H9 (cell line): ENCODE data around the gene TNS2. TPM values are rescaled to one million over a fixed set of nuclear protein-coding genes. Genes with fewer than 3 reads are reported as not detected.

Source experiments
- DNase-seq: peaks from one replicate; pipeline ENCODE4 v3.0.0-alpha.2; 2017
- H2AFZ ChIP-seq: one replicate; pipeline ENCODE4 v1.6.1; 2013; ENCODE audit warnings: mild to moderate bottlenecking, low read length, control low read depth, moderate library complexity
- H2AK5ac ChIP-seq: 2 replicates; pipeline ENCODE4 v1.6.1; 2013; ENCODE audit warnings: low read length, control low read depth, mixed read lengths; ENCODE audit not compliant: insufficient read length
- H2BK120ac ChIP-seq: one replicate; pipeline ENCODE4 v1.6.1; 2013; ENCODE audit warnings: low read depth, mild to moderate bottlenecking, low read length, control low read depth, inconsistent platforms; ENCODE audit not compliant: poor library complexity, severe bottlenecking
- H2BK12ac ChIP-seq: 2 replicates; pipeline ENCODE4 v1.6.1; 2013; ENCODE audit warnings: low read length, control low read depth, mixed read lengths, low read depth; ENCODE audit not compliant: insufficient read length
- H2BK15ac ChIP-seq: 2 replicates; pipeline ENCODE4 v1.6.1; 2013; ENCODE audit warnings: low read depth, low read length, control low read depth
- H2BK20ac ChIP-seq: one replicate; pipeline ENCODE4 v1.6.1; 2013; ENCODE audit warnings: low read depth, mild to moderate bottlenecking, low read length, control low read depth, inconsistent platforms; ENCODE audit not compliant: poor library complexity, severe bottlenecking
- H2BK5ac ChIP-seq: 2 replicates; pipeline ENCODE4 v1.6.1; 2013; ENCODE audit warnings: low read length, control low read depth, mixed read lengths; ENCODE audit not compliant: insufficient read length
- H3K14ac ChIP-seq: 2 replicates; pipeline ENCODE4 v1.6.1; 2013; ENCODE audit warnings: low read length, control low read depth; ENCODE audit not compliant: insufficient read depth
- H3K18ac ChIP-seq: 2 replicates; pipeline ENCODE4 v1.6.1; 2013; ENCODE audit warnings: low read depth, mild to moderate bottlenecking, mixed read lengths, low read length, control low read depth; ENCODE audit not compliant: insufficient read length
- H3K23ac ChIP-seq: 2 replicates; pipeline ENCODE4 v1.6.1; 2013; ENCODE audit warnings: low read length, control low read depth, mixed read lengths, low read depth; ENCODE audit not compliant: insufficient read length
- H3K23me2 ChIP-seq: 2 replicates; pipeline ENCODE4 v1.6.1; 2013; ENCODE audit warnings: low read depth, mild to moderate bottlenecking, mixed read lengths, low read length, control low read depth; ENCODE audit not compliant: insufficient read length, poor library complexity, severe bottlenecking
- H3K27ac ChIP-seq: 2 replicates; pipeline ENCODE4 v1.5.1; 2013; ENCODE audit warnings: low read length, control low read depth, mixed read lengths, low read depth; ENCODE audit not compliant: insufficient read length
- H3K27me3 ChIP-seq: 2 replicates; pipeline ENCODE4 v1.6.1; 2013; ENCODE audit warnings: low read length, control low read depth, inconsistent platforms; ENCODE audit not compliant: insufficient read depth
- H3K4ac ChIP-seq: 2 replicates; pipeline ENCODE4 v1.6.1; 2013; ENCODE audit warnings: low read depth, mild to moderate bottlenecking, control low read depth, inconsistent platforms, low read length, moderate library complexity
- H3K4me1 ChIP-seq: 2 replicates; pipeline ENCODE4 v1.6.1; 2013; ENCODE audit warnings: low read length, control low read depth, inconsistent platforms; ENCODE audit not compliant: insufficient read depth
- H3K4me2 ChIP-seq: 2 replicates; pipeline ENCODE4 v1.6.1; 2013; ENCODE audit warnings: low read length, control low read depth, mixed read lengths; ENCODE audit not compliant: insufficient read length, insufficient read depth
- H3K56ac ChIP-seq: 2 replicates; pipeline ENCODE4 v1.6.1; 2013; ENCODE audit warnings: low read depth, mild to moderate bottlenecking, mixed read lengths, low read length, control low read depth; ENCODE audit not compliant: insufficient read length
- H3K79me1 ChIP-seq: 2 replicates; pipeline ENCODE4 v1.6.1; 2013; ENCODE audit warnings: low read depth, mild to moderate bottlenecking, moderate library complexity, low read length, control low read depth, inconsistent platforms; ENCODE audit not compliant: insufficient read depth, poor library complexity, severe bottlenecking
- H3K79me2 ChIP-seq: 2 replicates; pipeline ENCODE4 v1.6.1; 2013; ENCODE audit warnings: low read length, control low read depth, inconsistent platforms; ENCODE audit not compliant: insufficient read depth
- H3K9ac ChIP-seq: 2 replicates; pipeline ENCODE4 v1.6.1; 2013; ENCODE audit warnings: low read length, control low read depth, mixed read lengths; ENCODE audit not compliant: insufficient read length; ENCODE audit errors: extremely low read depth
- H3K9me3 ChIP-seq: one replicate; pipeline ENCODE4 v1.6.1; 2013; ENCODE audit warnings: low read depth, low read length, inconsistent platforms; ENCODE audit not compliant: control insufficient read depth
- H3T11ph ChIP-seq: one replicate; pipeline ENCODE4 v1.6.1; 2013; ENCODE audit warnings: mild to moderate bottlenecking, low read length, control low read depth, inconsistent platforms
- H4K20me1 ChIP-seq: one replicate; pipeline ENCODE4 v1.6.1; 2013; ENCODE audit not compliant: control insufficient read depth, insufficient read length, insufficient read depth
- H4K5ac ChIP-seq: 2 replicates; pipeline ENCODE4 v1.6.1; 2013; ENCODE audit warnings: low read depth, mild to moderate bottlenecking, mixed read lengths, low read length, control low read depth; ENCODE audit not compliant: insufficient read length
- H4K8ac ChIP-seq: replicated peaks from 2 replicates; pipeline ENCODE4 v1.6.1; 2013; ENCODE audit warnings: low read length, control low read depth, mixed read lengths, low read depth; ENCODE audit not compliant: insufficient read length
- H4K91ac ChIP-seq: 2 replicates; pipeline ENCODE4 v1.6.1; 2013; ENCODE audit warnings: low read depth, mild to moderate bottlenecking, moderate library complexity, mixed read lengths, low read length, control low read depth; ENCODE audit not compliant: insufficient read length
- H3K27ac Mint-ChIP-seq, 3 experiments: 2 replicates in 2 of 3; 3 replicates in 1 of 3; pipeline ENCODE4 v1.8.0; 2020 to 2021; ENCODE audit warnings: mixed read lengths in 3 of 3, mild to moderate bottlenecking in 1 of 3, moderate library complexity in 1 of 3
- H3K27me3 Mint-ChIP-seq: 2 replicates; pipeline ENCODE4 v1.8.0; 2021; ENCODE audit warnings: low read depth, mild to moderate bottlenecking, moderate library complexity, mixed read lengths
- H3K36me3 Mint-ChIP-seq, 3 experiments: 2 replicates in 2 of 3; 3 replicates in 1 of 3; pipeline ENCODE4 v1.8.0; 2020 to 2021; ENCODE audit warnings: low read depth in 3 of 3, mixed read lengths in 3 of 3; ENCODE audit not compliant: insufficient read depth in 1 of 3
- H3K4me1 Mint-ChIP-seq, 2 experiments: 2 replicates each; pipeline ENCODE4 v1.8.0; 2020; ENCODE audit warnings: mixed read lengths in 2 of 2
- H3K4me3 Mint-ChIP-seq, 2 experiments: 2 replicates in 1 of 2; 3 replicates in 1 of 2; pipeline ENCODE4 v1.8.0; 2020 to 2021; ENCODE audit warnings: mild to moderate bottlenecking in 2 of 2, mixed read lengths in 2 of 2, moderate library complexity in 1 of 2
- H3K9me3 Mint-ChIP-seq, 2 experiments: 2 replicates in 1 of 2; 3 replicates in 1 of 2; pipeline ENCODE4 v1.8.0; 2020; ENCODE audit warnings: mild to moderate bottlenecking in 2 of 2, mixed read lengths in 2 of 2, moderate library complexity in 1 of 2
- WGBS: extraction: QIAGEN DNeasy Blood & Tissue Kit; methylation state at CpG from one replicate; pipeline ENCODE4 v1.1.7; 2013; ENCODE audit warnings: missing lambda C conversion rate, low lambda C conversion rate, mixed read lengths; ENCODE audit not compliant: insufficient read length; ENCODE audit errors: extremely low coverage; 5-methylcytosine and 5-hydroxymethylcytosine counted together
- total RNA-seq: library from RNA; stranded (reverse); gene quantifications from 2 replicates; pipeline ENCODE4 v1.2.1, GENCODE V29; 2021
- TF ChIP-seq, protein P1 (sequence below): fragments of 200-600 bp; sonication (generic); conservative IDR thresholded peaks from 3 replicates; pipeline ENCODE4 v1.8.0; 2021; ENCODE audit warnings: antibody characterized with exemption, mild to moderate bottlenecking

The TNS2 gene
- total RNA-seq, 1 experiment from 2014 or later = 4.5 TPM

DNA sequence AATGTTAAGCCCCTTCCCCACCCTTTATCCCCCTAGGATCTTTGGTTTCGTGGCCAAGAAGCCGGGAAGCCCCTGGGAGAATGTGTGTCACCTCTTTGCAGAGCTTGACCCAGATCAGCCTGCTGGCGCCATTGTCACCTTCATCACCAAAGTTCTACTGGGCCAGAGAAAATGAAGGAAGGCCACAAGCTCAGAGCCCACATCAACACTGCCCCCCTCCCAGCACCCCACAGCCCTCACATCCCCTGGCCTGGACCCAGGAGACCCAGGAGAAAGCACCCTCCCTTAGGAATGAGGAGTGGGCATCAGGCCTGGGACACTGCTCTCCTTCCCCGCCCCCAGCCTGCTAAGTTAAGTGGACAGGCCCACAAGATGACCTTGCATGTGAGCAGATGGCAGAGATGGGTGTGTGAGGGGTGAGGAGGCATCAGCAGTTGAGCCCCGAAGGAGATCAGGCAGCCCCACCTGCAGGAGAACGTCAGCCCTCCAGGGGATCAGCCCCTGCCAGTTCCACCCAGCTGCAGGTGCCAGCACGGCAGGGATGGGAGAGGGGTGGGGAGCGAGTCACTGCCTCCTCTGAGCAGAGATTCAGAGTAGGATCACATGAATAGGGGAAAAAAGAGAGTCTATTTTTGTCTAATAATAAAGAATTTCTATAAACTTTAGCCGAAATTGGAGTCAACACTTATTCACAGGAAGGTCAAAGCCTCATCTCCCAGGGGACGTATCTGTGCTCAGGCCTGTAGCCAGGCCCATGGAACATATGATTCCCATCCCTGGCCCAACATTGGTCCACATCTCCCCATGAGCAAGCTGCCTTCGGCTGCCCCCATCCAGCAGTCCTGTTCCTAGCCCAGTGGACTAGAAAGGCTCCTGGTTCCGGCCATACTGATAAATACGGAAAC, 14.1 kb downstream of the TNS2 start:
- no peaks in the 10 kb centered on the region for H3K9me3 Mint-ChIP-seq
- TF ChIP-seq, protein P1, sequence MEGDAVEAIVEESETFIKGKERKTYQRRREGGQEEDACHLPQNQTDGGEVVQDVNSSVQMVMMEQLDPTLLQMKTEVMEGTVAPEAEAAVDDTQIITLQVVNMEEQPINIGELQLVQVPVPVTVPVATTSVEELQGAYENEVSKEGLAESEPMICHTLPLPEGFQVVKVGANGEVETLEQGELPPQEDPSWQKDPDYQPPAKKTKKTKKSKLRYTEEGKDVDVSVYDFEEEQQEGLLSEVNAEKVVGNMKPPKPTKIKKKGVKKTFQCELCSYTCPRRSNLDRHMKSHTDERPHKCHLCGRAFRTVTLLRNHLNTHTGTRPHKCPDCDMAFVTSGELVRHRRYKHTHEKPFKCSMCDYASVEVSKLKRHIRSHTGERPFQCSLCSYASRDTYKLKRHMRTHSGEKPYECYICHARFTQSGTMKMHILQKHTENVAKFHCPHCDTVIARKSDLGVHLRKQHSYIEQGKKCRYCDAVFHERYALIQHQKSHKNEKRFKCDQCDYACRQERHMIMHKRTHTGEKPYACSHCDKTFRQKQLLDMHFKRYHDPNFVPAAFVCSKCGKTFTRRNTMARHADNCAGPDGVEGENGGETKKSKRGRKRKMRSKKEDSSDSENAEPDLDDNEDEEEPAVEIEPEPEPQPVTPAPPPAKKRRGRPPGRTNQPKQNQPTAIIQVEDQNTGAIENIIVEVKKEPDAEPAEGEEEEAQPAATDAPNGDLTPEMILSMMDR = no peak
- Histone ChIP-seq H3K27ac (no peak overlapping the region), H3K23me2 (no peaks in the 10 kb centered on the region), H3K4ac (no peak overlapping the region), H4K5ac (no peak overlapping the region), H3K4me2 (no peak overlapping the region), H2AFZ (no peak overlapping the region), H3K9me3 (no peaks in the 10 kb centered on the region), H3K4me1 (no peaks in the 10 kb centered on the region), H3K14ac (no peak overlapping the region), H3K79me1 (no peaks in the 10 kb centered on the region), H2BK5ac (no peak overlapping the region), H2BK15ac (no peak overlapping the region), H2BK12ac (no peak overlapping the region), H3K9ac (no peak overlapping the region), H3K79me2 (no peaks in the 10 kb centered on the region), H2AK5ac (no peak overlapping the region), H4K91ac (no peak overlapping the region), H2BK20ac (no peak overlapping the region), H3T11ph (no peak overlapping the region), H3K56ac (no peak overlapping the region), H4K20me1 (no peaks in the 10 kb centered on the region), H3K23ac (no peak overlapping the region), H4K8ac (no peak overlapping the region), H2BK120ac (no peak overlapping the region), H3K27me3 (peaks cover 2% of the 10 kb centered on the region; the same call in 1 of the 2 replicates), H3K18ac (no peak overlapping the region)
- H3K36me3 Mint-ChIP-seq = peaks cover 2 to 8% (median 4%) of the 10 kb centered on the region in 3 experiments; a peak in 4 of 7 replicates
- no CpG with 5 or more reads among the region's 13 CpGs for WGBS
- no peak overlapping the region for H3K27ac Mint-ChIP-seq
- H3K4me3 Mint-ChIP-seq = no peak overlapping the region
- peaks cover 31% of the 10 kb centered on the region for H3K27me3 Mint-ChIP-seq
- H3K4me1 Mint-ChIP-seq = peaks cover 17 to 21% of the 10 kb centered on the region in 2 experiments
- DNase-seq = no peak
